ENCODE measurements around the gene FLG2. TPM values are rescaled to one million over a fixed set of nuclear protein-coding genes. Genes with fewer than 3 reads are reported as not detected.

Gene FLG2
- total and polyA plus RNA-seq, 10 donors = 0.07 TPM; not detected in 9

DNA sequence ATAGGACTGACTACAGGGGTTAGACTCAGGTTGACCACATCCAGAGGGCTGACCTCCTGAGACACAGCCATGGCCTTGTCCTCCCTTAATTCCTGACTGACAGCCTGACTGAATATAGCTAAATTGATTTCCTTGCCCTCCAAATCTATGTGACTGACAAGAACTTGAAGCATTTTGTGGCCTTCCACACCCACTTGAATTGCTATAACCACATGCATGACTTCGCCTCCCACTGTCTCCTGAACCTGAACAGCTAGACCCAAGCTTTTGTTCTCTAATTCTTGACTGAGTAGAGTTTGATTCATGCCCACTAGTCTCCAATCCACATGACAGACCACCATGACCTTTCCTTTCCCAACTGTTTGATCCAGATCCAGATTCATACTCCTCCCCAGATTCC is 3.1 kb downstream of the FLG2 start:
- H3K27ac ChIP-seq = no peak overlapping the region
- DNase-seq = no peak
- H3K4me3 ChIP-seq = no peak overlapping the region
- no peaks in the 10 kb centered on the region for H3K27me3 ChIP-seq (replicated peaks in 1 of 7)
- 0 to 95% (median 52%) methylated on average over 1 of the region's 1 CpG for WGBS, 5 donors
- TF ChIP-seq POLR2A (IDR thresholded peaks at IDR 0.05) (no peak), POLR2AphosphoS5 (IDR thresholded peaks at IDR 0.05) (no peak)
- TF ChIP-seq, protein P1, sequence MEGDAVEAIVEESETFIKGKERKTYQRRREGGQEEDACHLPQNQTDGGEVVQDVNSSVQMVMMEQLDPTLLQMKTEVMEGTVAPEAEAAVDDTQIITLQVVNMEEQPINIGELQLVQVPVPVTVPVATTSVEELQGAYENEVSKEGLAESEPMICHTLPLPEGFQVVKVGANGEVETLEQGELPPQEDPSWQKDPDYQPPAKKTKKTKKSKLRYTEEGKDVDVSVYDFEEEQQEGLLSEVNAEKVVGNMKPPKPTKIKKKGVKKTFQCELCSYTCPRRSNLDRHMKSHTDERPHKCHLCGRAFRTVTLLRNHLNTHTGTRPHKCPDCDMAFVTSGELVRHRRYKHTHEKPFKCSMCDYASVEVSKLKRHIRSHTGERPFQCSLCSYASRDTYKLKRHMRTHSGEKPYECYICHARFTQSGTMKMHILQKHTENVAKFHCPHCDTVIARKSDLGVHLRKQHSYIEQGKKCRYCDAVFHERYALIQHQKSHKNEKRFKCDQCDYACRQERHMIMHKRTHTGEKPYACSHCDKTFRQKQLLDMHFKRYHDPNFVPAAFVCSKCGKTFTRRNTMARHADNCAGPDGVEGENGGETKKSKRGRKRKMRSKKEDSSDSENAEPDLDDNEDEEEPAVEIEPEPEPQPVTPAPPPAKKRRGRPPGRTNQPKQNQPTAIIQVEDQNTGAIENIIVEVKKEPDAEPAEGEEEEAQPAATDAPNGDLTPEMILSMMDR (IDR thresholded peaks at IDR 0.05 in 8 of 11, conservative IDR thresholded peaks at IDR 0.05 in 3 of 11) = no peak
- peaks cover 0 to 4% (median 0%) of the 10 kb centered on the region in 8 donors for H3K9me3 ChIP-seq
- H3K36me3 ChIP-seq = no peaks in the 10 kb centered on the region
- H3K4me1 ChIP-seq = no peaks in the 10 kb centered on the region
- intact Hi-C loops (cut with DNase I; ENCODE audit: low total_unique reads) = no loop called here

- Histone ChIP-seq H3K27me3 (replicated peaks in 1 of 7) (no peaks in the 10 kb centered on the region), H3K4me3 (no peak overlapping the region), H3K36me3 (no peaks in the 10 kb centered on the region), H3K27ac (no peak overlapping the region), H3K9me3 (no peaks in the 10 kb centered on the region), H3K4me1 (no peaks in the 10 kb centered on the region)
- no peak for TF ChIP-seq POLR2AphosphoS5 (IDR thresholded peaks at IDR 0.05)
- no peak for TF ChIP-seq POLR2A (IDR thresholded peaks at IDR 0.05)
- TF ChIP-seq, protein P1 (IDR thresholded peaks at IDR 0.05 in 8 of 11, conservative IDR thresholded peaks at IDR 0.05 in 3 of 11) = no peak
- intact Hi-C loops (cut with DNase I; ENCODE audit: low total_unique reads) = loop anchor here (5.0 kb wide), 2 partner anchors 93 to 108 kb away; no protein-coding TSS in a partner anchor
- DNase-seq = no peak
- WGBS, 5 donors = 82 to 95% (median 89%) methylated on average over 2 of the region's 2 CpGs
These were observed 10.2 kb downstream of the FLG2 start for GRCh38 chr1:152349611-152350010.

- no peaks in the 10 kb centered on the region for H3K4me1 ChIP-seq
- TF ChIP-seq POLR2AphosphoS5 (IDR thresholded peaks at IDR 0.05) (no peak), POLR2A (IDR thresholded peaks at IDR 0.05) (no peak)
- TF ChIP-seq, protein P1 (IDR thresholded peaks at IDR 0.05 in 8 of 11, conservative IDR thresholded peaks at IDR 0.05 in 3 of 11) = no peak
These were observed 11.4 kb downstream of the FLG2 start for GRCh38 chr1:152348447-152348846.

GRCh38 chr1:152347116-152347728 is 12.6 kb downstream of the FLG2 start:
- Histone ChIP-seq H3K27me3 (replicated peaks in 1 of 7) (no peaks in the 10 kb centered on the region), H3K9me3 (no peaks in the 10 kb centered on the region), H3K36me3 (no peaks in the 10 kb centered on the region), H3K4me1 (no peaks in the 10 kb centered on the region), H3K4me3 (no peak overlapping the region), H3K27ac (no peak overlapping the region)
- TF ChIP-seq, protein P1 (IDR thresholded peaks at IDR 0.05 in 8 of 11, conservative IDR thresholded peaks at IDR 0.05 in 3 of 11) = peak; percentile 53 to 88 (median 72)
- no peak for TF ChIP-seq POLR2A (IDR thresholded peaks at IDR 0.05)
- TF ChIP-seq POLR2AphosphoS5 (IDR thresholded peaks at IDR 0.05) = no peak
- DNase-seq = no peak
- WGBS, 5 donors = 6 to 27% (median 10%) methylated on average over 8 of the region's 8 CpGs
- intact Hi-C loops (cut with DNase I; ENCODE audit: low total_unique reads) = loop anchor here (5.0 kb wide), 2 partner anchors 95 to 110 kb away; no protein-coding TSS in a partner anchor

More at GRCh38 chr1:152348447-152348846, 11.4 kb downstream of the FLG2 start:
- no peak for DNase-seq
- H3K36me3 ChIP-seq = no peaks in the 10 kb centered on the region
- H3K27ac ChIP-seq = no peak overlapping the region
- no peaks in the 10 kb centered on the region for H3K9me3 ChIP-seq
- 26 to 69% (median 42%) methylated on average over 1 of the region's 1 CpG for WGBS, 5 donors
- no peaks in the 10 kb centered on the region for H3K27me3 ChIP-seq (replicated peaks in 1 of 7)
- intact Hi-C loops (cut with DNase I; ENCODE audit: low total_unique reads) = loop anchor here (5.0 kb wide), 2 partner anchors 94 to 109 kb away; no protein-coding TSS in a partner anchor
- no peak overlapping the region for H3K4me3 ChIP-seq

Measured in spleen (tissue), 11 donors.